Caco-2 (cell line): ENCODE measurements around the gene SRPK3. TPM values are rescaled to one million over a fixed set of nuclear protein-coding genes. Genes with fewer than 3 reads are reported as not detected.

Source experiments
- BruUV-seq: library from RNA; stranded (reverse); fragments of 400-500 nt; replicated peaks from 2 replicates; lab custom pipeline; 2021; lab: Mats Ljungman, UMichigan
- CTCF ChIA-PET: fragments of 300-600 bp; sonication (Branson Sonifier 250); formaldehyde crosslinking; loops from one replicate; lab custom pipeline; 2022; ENCODE audit warnings: antibody characterized with exemption; lab: Charles Lee
- POLR2A ChIA-PET: fragments of 300-600 bp; sonication (Branson Sonifier 250); formaldehyde crosslinking; loops from one replicate; lab custom pipeline; 2022; ENCODE audit warnings: antibody characterized with exemption; lab: Charles Lee
- DNase-seq, 2 experiments: peaks; one replicate each; pipeline versions ENCODE4 v3.0.0 to v3.0.0-alpha.2; 2020 to 2022
- H3K27me3 ChIP-seq: replicated peaks from 2 replicates; pipeline ENCODE4 v1.6.0; 2011; ENCODE audit warnings: low read length; ENCODE audit not compliant: control insufficient read depth, insufficient read depth
- H3K36me3 ChIP-seq: 2 replicates; pipeline ENCODE4 v1.5.1; 2011; ENCODE audit warnings: low read length; ENCODE audit not compliant: control insufficient read depth, insufficient read depth
- H3K4me1 ChIP-seq: fragments of 250-450 bp; sonication (Bioruptor Pico); 2 replicates; pipeline ENCODE4 v1.5.1; 2020; ENCODE audit warnings: mild to moderate bottlenecking
- H3K4me3 ChIP-seq: 2 replicates; pipeline ENCODE4 v1.5.1; 2011; ENCODE audit warnings: low read depth, mild to moderate bottlenecking, control low read depth, low read length
- H3K9me3 ChIP-seq: fragments of 250-450 bp; sonication (Bioruptor Pico); 2 replicates; pipeline ENCODE4 v1.5.1; 2020; ENCODE audit warnings: mild to moderate bottlenecking, moderate library complexity
- H3K27ac Mint-ChIP-seq: one replicate; pipeline ENCODE4 v1.8.0; 2022; ENCODE audit warnings: mixed read lengths; ENCODE audit not compliant: unreplicated experiment
- H3K27me3 Mint-ChIP-seq: one replicate; pipeline ENCODE4 v1.8.0; 2022; ENCODE audit warnings: mixed read lengths; ENCODE audit not compliant: insufficient read depth, unreplicated experiment
- H3K36me3 Mint-ChIP-seq: one replicate; pipeline ENCODE4 v1.8.0; 2022; ENCODE audit warnings: mild to moderate bottlenecking, mixed read lengths; ENCODE audit not compliant: insufficient read depth, unreplicated experiment
- H3K4me1 Mint-ChIP-seq: one replicate; pipeline ENCODE4 v1.8.0; 2022; ENCODE audit warnings: low read depth, mixed read lengths; ENCODE audit not compliant: unreplicated experiment
- H3K4me3 Mint-ChIP-seq: one replicate; pipeline ENCODE4 v1.8.0; 2022; ENCODE audit warnings: mild to moderate bottlenecking, moderate library complexity, mixed read lengths; ENCODE audit not compliant: unreplicated experiment
- H3K9me3 Mint-ChIP-seq: one replicate; pipeline ENCODE4 v1.8.0; 2022; ENCODE audit warnings: mixed read lengths; ENCODE audit not compliant: unreplicated experiment
- intact Hi-C: fragments of 100-400 bp; cut with micrococcal nuclease; formaldehyde crosslinking; loops from one replicate; pipeline ENCODE4 v1.10.0; 2022; ENCODE audit not compliant: unreplicated experiment
- total RNA-seq: library from RNA; stranded (reverse); gene quantifications from 2 replicates; pipeline ENCODE4 v1.2.3, GENCODE V29; 2022
- TF ChIP-seq, protein P1 (sequence below), 2 experiments: fragments of 200-600 bp in 1 of 2; IDR thresholded peaks; 1 replicate in 1 of 2; 2 replicates in 1 of 2; pipeline versions ENCODE4 v1.5.1 to v1.8.0; 2011 to 2022; ENCODE audit warnings: antibody characterized with exemption in 1 of 2, control low read depth in 1 of 2, inconsistent platforms in 1 of 2, low read depth in 1 of 2, low read length in 1 of 2, mild to moderate bottlenecking in 1 of 2, moderate library complexity in 1 of 2; ENCODE audit not compliant: insufficient read depth in 1 of 2, severe bottlenecking in 1 of 2, unreplicated experiment in 1 of 2

SRPK3 gene
- total RNA-seq, 1 experiment from 2014 or later, result not detected

DNA sequence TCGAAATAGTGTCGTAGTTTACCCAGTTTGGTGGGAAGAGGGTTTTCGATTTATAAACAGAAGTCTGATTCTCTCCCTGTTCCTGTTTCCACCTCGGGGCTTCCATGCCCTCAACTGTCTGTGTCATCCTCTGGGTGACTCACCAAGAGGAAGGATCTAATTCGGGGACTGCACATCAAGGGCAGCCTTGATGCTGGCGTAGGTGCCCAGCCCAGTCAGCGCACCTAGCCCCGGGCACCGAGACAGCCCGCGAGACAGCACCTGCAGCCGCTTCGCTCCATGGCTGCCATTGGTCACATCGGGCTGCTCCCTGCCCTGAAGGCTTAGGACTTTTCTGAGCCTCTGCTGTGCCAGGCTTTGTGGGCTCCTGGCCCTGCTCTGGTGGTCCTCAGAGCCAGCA lies 48.4 kb upstream of the SRPK3 start:
- no peaks in the 10 kb centered on the region for H3K36me3 ChIP-seq
- no peak for DNase-seq
- POLR2A ChIA-PET, result no interaction called here
- H3K9me3 ChIP-seq, result no peaks in the 10 kb centered on the region
- intact Hi-C loops, result no loop called here
- H3K27me3 ChIP-seq, result no peaks in the 10 kb centered on the region
- no peak overlapping the region for H3K4me3 ChIP-seq
- no peaks in the 10 kb centered on the region for H3K27me3 Mint-ChIP-seq
- H3K4me3 Mint-ChIP-seq, result no peak overlapping the region
- CTCF ChIA-PET, result no interaction called here
- no peaks in the 10 kb centered on the region for H3K4me1 Mint-ChIP-seq
- no peaks in the 10 kb centered on the region for H3K36me3 Mint-ChIP-seq
- BruUV-seq, result no TSS peak
- no peaks in the 10 kb centered on the region for H3K4me1 ChIP-seq
- TF ChIP-seq, protein P1, sequence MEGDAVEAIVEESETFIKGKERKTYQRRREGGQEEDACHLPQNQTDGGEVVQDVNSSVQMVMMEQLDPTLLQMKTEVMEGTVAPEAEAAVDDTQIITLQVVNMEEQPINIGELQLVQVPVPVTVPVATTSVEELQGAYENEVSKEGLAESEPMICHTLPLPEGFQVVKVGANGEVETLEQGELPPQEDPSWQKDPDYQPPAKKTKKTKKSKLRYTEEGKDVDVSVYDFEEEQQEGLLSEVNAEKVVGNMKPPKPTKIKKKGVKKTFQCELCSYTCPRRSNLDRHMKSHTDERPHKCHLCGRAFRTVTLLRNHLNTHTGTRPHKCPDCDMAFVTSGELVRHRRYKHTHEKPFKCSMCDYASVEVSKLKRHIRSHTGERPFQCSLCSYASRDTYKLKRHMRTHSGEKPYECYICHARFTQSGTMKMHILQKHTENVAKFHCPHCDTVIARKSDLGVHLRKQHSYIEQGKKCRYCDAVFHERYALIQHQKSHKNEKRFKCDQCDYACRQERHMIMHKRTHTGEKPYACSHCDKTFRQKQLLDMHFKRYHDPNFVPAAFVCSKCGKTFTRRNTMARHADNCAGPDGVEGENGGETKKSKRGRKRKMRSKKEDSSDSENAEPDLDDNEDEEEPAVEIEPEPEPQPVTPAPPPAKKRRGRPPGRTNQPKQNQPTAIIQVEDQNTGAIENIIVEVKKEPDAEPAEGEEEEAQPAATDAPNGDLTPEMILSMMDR (IDR thresholded peaks at IDR 0.05; ENCODE audit: insufficient read depth in 1 of 2, low read depth in 1 of 2, low read length in 1 of 2, severe bottlenecking in 1 of 2, unreplicated experiment in 1 of 2), result no peak
- H3K9me3 Mint-ChIP-seq, result no peaks in the 10 kb centered on the region
- no peak overlapping the region for H3K27ac Mint-ChIP-seq

DNA sequence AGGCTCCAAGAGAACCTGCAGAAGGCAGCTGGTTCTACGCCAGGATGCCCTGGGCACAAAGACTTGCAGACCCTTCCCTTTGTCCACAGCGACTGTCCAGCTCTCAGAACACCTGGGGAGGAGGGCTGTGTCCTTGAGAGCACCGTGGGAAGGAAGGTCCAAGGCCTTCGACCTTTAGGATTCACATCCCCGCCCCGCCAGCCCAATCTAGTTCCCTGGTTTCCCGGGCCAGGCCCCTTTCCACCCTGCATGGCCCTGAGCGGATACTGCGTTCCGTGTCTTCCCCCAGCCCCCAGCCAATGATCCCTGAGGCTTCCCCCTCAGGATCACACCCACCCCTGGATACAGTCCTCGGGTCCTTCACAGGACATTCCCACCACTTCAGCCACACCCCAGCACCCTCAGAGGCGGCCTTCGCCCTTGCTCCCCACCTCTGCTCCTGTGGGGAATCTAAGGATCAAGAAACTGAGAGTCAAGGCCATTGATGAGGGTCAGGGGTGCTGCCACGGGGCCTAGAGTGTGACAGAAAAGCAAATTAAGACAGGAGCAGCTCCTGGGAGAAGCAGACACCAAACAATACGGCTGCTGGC lies 47.1 kb upstream of the SRPK3 start:
- ChIA-PET POLR2A (no interaction called here), CTCF (no interaction called here)
- TF ChIP-seq, protein P1 (IDR thresholded peaks at IDR 0.05; ENCODE audit: insufficient read depth in 1 of 2, low read depth in 1 of 2, low read length in 1 of 2, severe bottlenecking in 1 of 2, unreplicated experiment in 1 of 2), result no peak
- Histone ChIP-seq H3K36me3 (no peaks in the 10 kb centered on the region), H3K4me3 (no peak overlapping the region), H3K27me3 (no peaks in the 10 kb centered on the region), H3K9me3 (no peaks in the 10 kb centered on the region), H3K4me1 (no peaks in the 10 kb centered on the region)
- Mint-ChIP-seq H3K27ac (no peak overlapping the region), H3K9me3 (no peaks in the 10 kb centered on the region), H3K4me3 (no peak overlapping the region), H3K27me3 (no peaks in the 10 kb centered on the region), H3K36me3 (no peaks in the 10 kb centered on the region), H3K4me1 (no peaks in the 10 kb centered on the region)
- intact Hi-C loops, result no loop called here
- no peak for DNase-seq
- no TSS peak for BruUV-seq

DNA sequence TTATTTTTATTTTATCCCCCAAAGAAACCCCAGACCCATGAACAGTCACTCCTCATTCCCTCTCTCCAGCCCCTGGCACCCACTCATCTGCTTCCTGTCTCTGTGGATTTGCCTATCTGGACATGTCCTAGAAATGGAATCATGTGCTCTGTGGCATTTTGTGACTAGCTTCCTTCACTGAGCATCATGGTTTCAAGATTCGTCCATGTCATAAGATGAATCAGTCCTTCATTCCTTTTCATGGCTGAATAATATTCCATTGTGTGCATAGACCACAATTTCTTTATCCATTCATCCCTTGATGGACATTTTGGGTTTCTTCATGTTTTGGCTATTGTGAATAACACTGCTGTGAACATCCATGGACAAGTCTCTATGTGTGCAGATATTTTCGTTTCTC lies 46.0 kb upstream of the SRPK3 start:
- Histone ChIP-seq H3K9me3 (no peaks in the 10 kb centered on the region), H3K36me3 (no peaks in the 10 kb centered on the region), H3K27me3 (no peaks in the 10 kb centered on the region), H3K4me3 (no peak overlapping the region), H3K4me1 (no peaks in the 10 kb centered on the region)
- H3K27ac Mint-ChIP-seq, result no peak overlapping the region
- H3K4me1 Mint-ChIP-seq, result no peaks in the 10 kb centered on the region
- H3K36me3 Mint-ChIP-seq, result no peaks in the 10 kb centered on the region
- H3K27me3 Mint-ChIP-seq, result no peaks in the 10 kb centered on the region
- no peak overlapping the region for H3K4me3 Mint-ChIP-seq
- intact Hi-C loops, result no loop called here
- DNase-seq, result no peak
- no peaks in the 10 kb centered on the region for H3K9me3 Mint-ChIP-seq
- ChIA-PET CTCF (no interaction called here), POLR2A (no interaction called here)
- BruUV-seq, result no TSS peak
- TF ChIP-seq, protein P1 (IDR thresholded peaks at IDR 0.05; ENCODE audit: insufficient read depth in 1 of 2, low read depth in 1 of 2, low read length in 1 of 2, severe bottlenecking in 1 of 2, unreplicated experiment in 1 of 2), result no peak
